ENCODE measurements around the gene CHRDL2. TPM values are rescaled to one million over a fixed set of nuclear protein-coding genes. Genes with fewer than 3 reads are reported as not detected.

The CHRDL2 gene
- polyA plus RNA-seq, 3 donors: 0.29 to 0.50 (median 0.45) TPM

GRCh38 chr11:74749965-74750296 lies 18.7 kb upstream of the CHRDL2 start:
- no peak for DNase-seq (ENCODE audit: extremely low read depth in 1 of 11, low read depth in 9 of 11, low spot score in 4 of 11)

GRCh38 chr11:74749127-74749964 lies 18.1 kb upstream of the CHRDL2 start:
- peak in 9 of 11 donors; percentile 31 to 49 (median 37) for DNase-seq (ENCODE audit: extremely low read depth in 1 of 11, low read depth in 9 of 11, low spot score in 4 of 11)

DNA sequence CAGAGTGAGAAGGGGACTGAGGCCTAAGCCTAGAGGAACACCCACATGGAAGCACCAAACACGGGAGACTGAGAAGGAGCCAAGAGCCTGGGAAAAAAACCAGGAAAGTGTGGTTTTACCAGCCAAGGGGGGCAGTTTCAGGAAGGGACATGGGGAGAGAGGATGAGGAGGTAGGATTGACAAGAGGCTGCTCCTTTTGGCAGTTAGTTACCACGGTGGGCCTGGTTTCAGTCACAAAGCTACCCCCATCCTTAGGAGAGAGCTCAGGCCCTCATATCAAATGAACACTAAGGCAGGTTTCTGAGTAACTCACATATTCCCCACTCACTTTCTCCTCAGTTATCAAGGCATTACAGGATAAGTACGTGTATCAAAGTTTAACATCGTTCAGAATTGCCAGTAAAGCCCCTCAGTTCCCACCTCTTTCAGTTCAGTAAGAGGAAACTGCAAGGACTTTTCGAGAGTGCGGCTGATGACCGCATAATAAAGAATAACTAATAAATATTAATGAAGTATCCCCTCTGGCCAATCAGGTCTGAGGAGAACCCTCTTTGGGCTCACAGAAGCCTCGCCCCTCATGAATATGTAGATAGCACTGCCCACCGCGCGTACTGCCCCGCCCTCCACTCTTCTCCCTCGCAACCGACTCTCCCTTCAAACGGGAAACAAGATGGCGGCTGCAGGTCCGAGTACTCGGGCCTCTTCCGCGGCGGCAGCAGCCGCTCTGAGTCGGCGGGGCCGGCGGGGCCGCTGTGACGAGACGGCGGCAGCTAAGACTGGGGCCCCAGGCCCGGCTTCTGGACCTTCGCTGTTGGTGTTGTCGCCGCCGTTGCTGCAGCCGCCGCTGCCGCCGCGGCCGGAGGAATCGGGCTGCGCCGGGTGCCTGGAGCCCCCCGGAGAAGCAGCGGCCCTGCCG lies 17.2 kb upstream of the CHRDL2 start, which contains the start of gene RNF169:
TSS of gene RNF169 (plus strand) at position 639 of the 916 bp plus-strand sequence. CDS start at position 671, 32 bp downstream.
- DNase-seq (ENCODE audit: extremely low read depth in 1 of 11, low read depth in 9 of 11, low spot score in 4 of 11): peak; percentile 83 to 96 (median 90)

DNA sequence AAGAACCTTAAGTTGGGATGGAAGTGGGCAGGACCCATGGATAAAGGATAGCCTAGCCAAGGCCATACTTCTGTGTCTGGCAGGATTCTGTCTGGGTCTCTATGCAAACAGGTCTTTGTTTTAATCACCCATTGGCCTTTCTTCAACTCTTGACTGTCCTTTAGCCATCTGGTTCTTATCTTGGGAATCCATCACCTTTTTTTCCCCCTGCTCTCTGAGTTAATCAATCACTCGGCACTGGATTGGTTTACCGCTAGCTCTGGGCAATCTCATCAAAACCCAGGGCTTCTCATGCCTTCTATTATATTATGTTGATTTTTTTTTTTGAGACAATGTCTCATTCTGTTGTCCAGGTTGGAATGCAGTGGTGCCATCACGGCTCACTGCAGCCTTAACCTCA lies 15.6 kb upstream of the CHRDL2 start:
- no peak for DNase-seq (ENCODE audit: extremely low read depth in 1 of 11, low read depth in 9 of 11, low spot score in 4 of 11)

DNA sequence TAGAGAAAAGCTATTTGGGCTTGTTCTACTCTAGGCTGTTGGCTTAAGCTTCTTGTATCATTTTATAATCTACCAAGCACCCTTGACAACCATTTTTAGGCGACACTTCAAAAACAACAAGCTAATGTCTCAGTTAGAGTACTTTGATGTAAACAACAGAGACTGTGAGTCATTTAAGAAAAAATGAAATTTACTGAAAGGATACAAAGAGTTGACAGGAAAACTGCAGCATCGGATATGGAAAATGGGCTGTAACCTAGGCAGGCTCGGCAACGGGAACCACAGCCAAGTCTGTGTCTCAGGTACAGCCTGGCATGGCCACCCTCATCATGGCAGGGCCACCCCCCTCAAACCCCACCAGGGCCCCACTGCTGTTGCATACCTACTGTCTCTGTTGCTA lies 13.1 kb upstream of the CHRDL2 start:
- DNase-seq (ENCODE audit: extremely low read depth in 1 of 11, low read depth in 9 of 11, low spot score in 4 of 11): no peak

DNA sequence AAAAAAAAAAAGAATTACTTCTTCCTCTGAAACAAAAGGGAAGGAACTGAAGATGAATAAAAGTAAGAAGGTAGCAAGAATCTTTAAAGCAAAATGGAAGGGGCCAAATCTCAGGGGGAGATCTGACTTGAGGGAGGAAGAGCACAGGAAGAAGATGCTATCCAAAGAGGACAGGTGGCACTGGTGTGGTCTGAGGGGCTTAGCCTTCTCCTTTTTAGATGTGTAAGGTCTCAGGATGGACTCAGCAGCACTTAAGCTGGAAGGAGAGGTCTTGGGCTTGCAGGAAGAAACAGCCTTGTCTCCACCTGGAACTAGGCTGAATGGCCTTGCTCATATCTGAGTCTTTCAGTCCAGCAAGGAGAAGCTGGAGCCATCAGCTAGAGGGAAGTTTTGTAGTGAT lies 12.4 kb upstream of the CHRDL2 start:
- no peak for DNase-seq (ENCODE audit: extremely low read depth in 1 of 11, low read depth in 9 of 11, low spot score in 4 of 11)

GRCh38 chr11:74742070-74742469 lies 10.8 kb upstream of the CHRDL2 start:
- DNase-seq (ENCODE audit: extremely low read depth in 1 of 11, low read depth in 9 of 11, low spot score in 4 of 11): no peak

DNA sequence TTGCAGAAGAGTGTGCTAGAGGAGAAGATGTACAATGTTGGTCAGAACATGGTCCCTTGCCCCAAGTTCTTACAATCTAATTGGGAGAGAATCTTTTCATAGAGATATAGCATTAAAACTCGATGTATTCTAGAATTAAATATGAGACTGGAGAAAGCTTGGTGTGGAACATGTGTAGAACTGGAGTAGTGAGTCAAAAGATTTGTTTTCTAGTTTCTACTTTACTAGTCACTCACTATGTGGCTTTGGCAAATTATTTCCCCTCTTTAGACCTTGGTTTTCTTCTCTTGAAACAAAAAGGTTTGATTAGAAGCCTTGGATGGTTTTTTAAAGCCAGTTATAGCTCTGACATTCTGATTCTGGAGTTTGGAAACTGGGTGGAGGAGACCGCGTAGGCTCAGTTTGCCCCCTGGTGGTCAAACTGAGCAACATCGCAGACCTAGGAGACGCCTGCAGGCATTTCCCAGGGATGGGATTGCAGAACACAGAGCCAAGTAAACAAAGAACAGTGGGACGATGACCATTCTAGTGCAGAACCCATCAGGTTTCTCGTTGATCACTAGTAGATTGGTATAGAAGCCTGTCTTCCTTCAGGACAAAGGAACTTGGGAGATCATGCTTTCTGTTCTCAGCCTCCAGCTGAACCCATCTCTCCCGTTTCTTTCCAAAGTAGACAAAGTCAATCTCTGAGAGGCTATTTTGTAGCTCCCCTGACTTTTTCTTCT lies 8.5 kb upstream of the CHRDL2 start:
- peak in 4 of 11 donors; percentile 38 to 52 (median 41) for DNase-seq (ENCODE audit: extremely low read depth in 1 of 11, low read depth in 9 of 11, low spot score in 4 of 11)

DNA sequence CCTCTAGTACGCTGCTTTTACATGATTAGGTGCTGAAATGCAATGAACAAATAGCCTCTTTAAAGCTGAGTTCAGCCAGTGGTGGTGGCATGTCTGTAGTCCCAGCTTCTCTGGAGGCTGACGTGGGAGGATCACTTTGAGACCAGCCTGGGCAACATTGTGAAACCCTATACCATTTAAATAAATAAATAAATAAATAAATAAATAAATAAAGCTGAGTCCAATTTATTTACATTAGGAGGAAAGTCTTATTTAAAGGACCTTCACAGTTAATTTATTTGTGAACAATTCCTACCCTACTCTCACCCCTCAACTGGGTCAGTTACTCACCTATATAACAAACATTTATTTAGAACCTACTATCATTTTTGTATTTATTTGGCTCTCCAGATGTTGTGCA lies 4.8 kb upstream of the CHRDL2 start:
- no peak for DNase-seq (ENCODE audit: extremely low read depth in 1 of 11, low read depth in 9 of 11, low spot score in 4 of 11)

DNA sequence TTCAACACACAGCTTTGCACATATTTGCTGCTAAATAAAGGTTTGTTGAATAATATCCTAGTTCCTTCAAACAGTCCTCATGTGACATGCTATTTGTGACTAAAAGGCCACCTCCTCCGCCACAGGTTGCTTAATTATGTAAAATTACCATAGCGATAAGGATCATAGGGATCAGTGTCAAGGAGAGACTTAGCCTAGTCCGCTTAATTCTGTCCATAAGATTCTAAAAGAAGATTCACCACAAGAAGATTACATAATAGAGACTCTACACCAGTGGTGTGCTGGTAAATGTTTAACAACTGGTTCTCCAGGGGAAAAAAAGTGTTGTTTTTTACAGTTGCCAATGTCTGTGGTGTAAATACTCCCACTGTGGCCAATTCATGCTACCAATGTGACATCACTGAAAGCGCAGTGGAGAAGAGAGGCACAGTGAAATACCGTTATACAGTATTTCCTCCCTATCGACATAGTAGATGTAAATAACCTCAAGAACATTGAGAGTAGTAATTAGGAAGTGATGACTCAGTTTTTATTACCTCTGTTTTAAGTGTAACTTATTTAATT lies 4.2 kb upstream of the CHRDL2 start:
- no peak for DNase-seq (ENCODE audit: extremely low read depth in 1 of 11, low read depth in 9 of 11, low spot score in 4 of 11)

DNA sequence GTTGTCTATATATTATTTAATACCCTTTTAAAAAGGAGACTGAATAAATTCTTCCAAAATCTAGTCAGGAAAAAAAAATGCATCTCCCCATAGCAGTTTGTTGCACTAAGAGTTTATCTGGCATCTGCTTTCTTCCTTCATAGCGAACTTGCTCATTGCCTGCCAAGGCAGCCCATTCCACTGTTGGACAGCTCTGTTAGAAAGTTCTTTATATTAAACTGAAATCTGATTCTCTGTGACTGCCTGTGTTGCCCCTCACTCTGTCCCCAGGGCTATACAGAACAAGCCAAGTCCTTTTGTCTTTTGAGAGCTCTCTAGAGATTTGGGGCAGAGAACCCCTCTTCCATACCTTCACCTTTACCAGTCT lies 3.3 kb upstream of the CHRDL2 start:
- no peak for DNase-seq (ENCODE audit: extremely low read depth in 1 of 11, low read depth in 9 of 11, low spot score in 4 of 11)

GRCh38 chr11:74730571-74731260 lies 510 bp downstream of the CHRDL2 start:
- no peak for DNase-seq (ENCODE audit: extremely low read depth in 1 of 11, low read depth in 9 of 11, low spot score in 4 of 11)

DNA sequence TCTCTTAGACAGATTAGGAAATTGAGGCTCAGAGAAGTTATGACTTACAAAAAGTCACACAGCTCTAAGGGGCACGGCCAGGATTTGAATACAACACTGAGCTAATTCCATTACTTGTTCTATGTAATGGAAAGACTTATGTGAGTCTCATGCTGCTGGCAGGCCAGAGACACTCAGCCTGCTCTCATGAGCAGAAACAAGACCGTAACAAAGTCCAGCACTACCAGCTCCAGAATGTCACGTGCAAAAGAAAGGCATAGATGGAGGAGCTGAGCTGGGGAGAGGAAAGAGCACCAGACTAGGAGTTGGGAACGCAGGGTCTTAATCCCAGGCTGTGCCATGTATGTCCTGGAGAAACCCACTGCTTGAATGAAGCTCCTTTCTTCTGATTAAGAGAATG lies 1.8 kb downstream of the CHRDL2 start:
- no peak for DNase-seq (ENCODE audit: extremely low read depth in 1 of 11, low read depth in 9 of 11, low spot score in 4 of 11)

DNA sequence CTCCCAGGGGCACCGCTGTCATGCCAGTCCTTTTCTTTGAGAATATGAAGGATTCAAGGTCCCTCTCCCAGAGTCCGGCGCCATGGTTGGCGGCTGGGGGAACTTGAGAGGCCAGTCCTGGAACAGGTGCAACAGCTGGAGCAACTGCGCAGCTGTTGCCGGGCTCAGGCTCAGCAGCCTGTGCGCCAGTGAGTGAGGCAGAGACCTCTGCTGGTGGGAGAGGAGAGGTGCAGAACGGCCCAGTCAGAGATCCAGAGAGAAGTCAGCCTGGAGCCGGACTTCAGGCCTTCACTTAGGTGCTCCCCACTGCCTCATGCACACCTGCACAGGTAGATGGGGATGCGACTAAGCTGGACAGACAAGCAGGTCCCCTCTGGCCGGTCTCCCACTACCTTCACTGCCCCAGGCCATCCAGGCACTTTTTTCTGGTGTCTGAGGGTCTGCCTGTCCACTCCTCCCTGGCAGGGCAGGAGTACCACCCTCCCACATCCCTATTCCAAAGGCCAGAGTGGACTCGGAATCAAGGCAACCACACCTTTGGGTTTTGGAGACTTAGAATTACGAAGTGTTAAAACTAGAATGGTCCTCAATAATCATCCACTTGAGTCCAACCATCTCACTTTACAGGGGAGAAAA lies 4.6 kb downstream of the CHRDL2 start:
- DNase-seq (ENCODE audit: extremely low read depth in 1 of 11, low read depth in 9 of 11, low spot score in 4 of 11): peak in 7 of 11 donors; percentile 53 to 74 (median 64)

GRCh38 chr11:74725701-74726100 lies 5.5 kb downstream of the CHRDL2 start:
- no peak for DNase-seq (ENCODE audit: extremely low read depth in 1 of 11, low read depth in 9 of 11, low spot score in 4 of 11)

DNA sequence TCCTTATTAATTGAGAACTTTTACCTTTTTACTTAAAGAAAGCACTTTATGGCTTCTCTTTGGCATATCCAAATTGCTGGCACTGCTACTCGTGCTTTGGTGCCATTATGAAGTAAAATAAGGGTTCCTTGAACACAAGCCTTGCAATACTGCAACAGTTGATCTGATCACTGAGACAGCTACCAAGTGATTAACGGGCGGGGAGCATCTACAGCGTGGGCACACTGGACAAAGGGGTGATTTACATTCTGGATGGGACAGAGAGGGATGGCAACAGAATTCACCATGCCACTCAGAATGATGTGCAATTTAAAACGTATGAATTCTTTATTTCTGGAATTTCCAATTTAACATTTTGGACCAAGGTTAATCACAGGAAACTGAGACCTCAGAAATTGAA lies 7.7 kb downstream of the CHRDL2 start:
- no peak for DNase-seq (ENCODE audit: extremely low read depth in 1 of 11, low read depth in 9 of 11, low spot score in 4 of 11)

- DNase-seq (ENCODE audit: extremely low read depth in 1 of 11, low read depth in 9 of 11, low spot score in 4 of 11): no peak
These were observed 9.8 kb downstream of the CHRDL2 start for GRCh38 chr11:74721479-74721835.
